Calu3 (cell line): Measurements from ENCODE around the gene SLC37A2. TPM values are rescaled to one million over a fixed set of nuclear protein-coding genes. Genes with fewer than 3 reads are reported as not detected.

Experiments
- BruUV-seq: library from RNA; stranded (reverse); fragments of 400-500 nt; replicated peaks from 2 replicates; lab custom pipeline; 2021; lab: Mats Ljungman, UMichigan
- CTCF ChIA-PET: fragments of 300-600 bp; sonication (Branson Sonifier 250); formaldehyde crosslinking; loops from one replicate; lab custom pipeline; 2022; ENCODE audit warnings: antibody characterized with exemption; lab: Charles Lee
- DNase-seq: peaks from one replicate; pipeline ENCODE4 v3.0.0; 2022
- H3K27ac Mint-ChIP-seq: one replicate; pipeline ENCODE4 v1.8.0; 2022; ENCODE audit warnings: mixed read lengths; ENCODE audit not compliant: unreplicated experiment
- H3K27me3 Mint-ChIP-seq: one replicate; pipeline ENCODE4 v1.8.0; 2022; ENCODE audit warnings: mixed read lengths; ENCODE audit not compliant: unreplicated experiment
- H3K36me3 Mint-ChIP-seq: one replicate; pipeline ENCODE4 v1.8.0; 2022; ENCODE audit warnings: mild to moderate bottlenecking, moderate library complexity, mixed read lengths; ENCODE audit not compliant: insufficient read depth, unreplicated experiment
- H3K4me1 Mint-ChIP-seq: one replicate; pipeline ENCODE4 v1.8.0; 2022; ENCODE audit warnings: mild to moderate bottlenecking, low read depth, mixed read lengths; ENCODE audit not compliant: unreplicated experiment
- H3K4me3 Mint-ChIP-seq: one replicate; pipeline ENCODE4 v1.8.0; 2022; ENCODE audit warnings: mild to moderate bottlenecking, low read depth, moderate library complexity, mixed read lengths; ENCODE audit not compliant: unreplicated experiment
- H3K9me3 Mint-ChIP-seq: one replicate; pipeline ENCODE4 v1.8.0; 2022; ENCODE audit warnings: low read depth, mixed read lengths; ENCODE audit not compliant: unreplicated experiment
- intact Hi-C: fragments of 100-400 bp; cut with micrococcal nuclease; formaldehyde crosslinking; loops from one replicate; pipeline ENCODE4 v1.10.0; 2022; ENCODE audit not compliant: unreplicated experiment
- total RNA-seq: library from RNA; stranded (reverse); gene quantifications from 2 replicates; pipeline ENCODE4 v1.2.3, GENCODE V29; 2022
- TF ChIP-seq, protein P1 (sequence below): fragments of 200-600 bp; IDR thresholded peaks from one replicate; pipeline ENCODE4 v1.8.0; 2022; ENCODE audit warnings: antibody characterized with exemption; ENCODE audit not compliant: unreplicated experiment

The SLC37A2 gene
- total RNA-seq, 1 experiment from 2014 or later: 2.5 TPM

- H3K27me3 Mint-ChIP-seq: no peaks in the 10 kb centered on the region
- peak overlapping the region; percentile 71 for H3K27ac Mint-ChIP-seq
- no TSS peak for BruUV-seq
- H3K9me3 Mint-ChIP-seq: no peaks in the 10 kb centered on the region
- peaks cover 9% of the 10 kb centered on the region for H3K4me1 Mint-ChIP-seq
- intact Hi-C loops: loop anchor here (1.0 to 10.0 kb wide), 3 partner anchors 49 to 313 kb away; no protein-coding TSS in a partner anchor
- no peak for DNase-seq
- no peak overlapping the region for H3K4me3 Mint-ChIP-seq
- H3K36me3 Mint-ChIP-seq: no peaks in the 10 kb centered on the region
- TF ChIP-seq, protein P1, sequence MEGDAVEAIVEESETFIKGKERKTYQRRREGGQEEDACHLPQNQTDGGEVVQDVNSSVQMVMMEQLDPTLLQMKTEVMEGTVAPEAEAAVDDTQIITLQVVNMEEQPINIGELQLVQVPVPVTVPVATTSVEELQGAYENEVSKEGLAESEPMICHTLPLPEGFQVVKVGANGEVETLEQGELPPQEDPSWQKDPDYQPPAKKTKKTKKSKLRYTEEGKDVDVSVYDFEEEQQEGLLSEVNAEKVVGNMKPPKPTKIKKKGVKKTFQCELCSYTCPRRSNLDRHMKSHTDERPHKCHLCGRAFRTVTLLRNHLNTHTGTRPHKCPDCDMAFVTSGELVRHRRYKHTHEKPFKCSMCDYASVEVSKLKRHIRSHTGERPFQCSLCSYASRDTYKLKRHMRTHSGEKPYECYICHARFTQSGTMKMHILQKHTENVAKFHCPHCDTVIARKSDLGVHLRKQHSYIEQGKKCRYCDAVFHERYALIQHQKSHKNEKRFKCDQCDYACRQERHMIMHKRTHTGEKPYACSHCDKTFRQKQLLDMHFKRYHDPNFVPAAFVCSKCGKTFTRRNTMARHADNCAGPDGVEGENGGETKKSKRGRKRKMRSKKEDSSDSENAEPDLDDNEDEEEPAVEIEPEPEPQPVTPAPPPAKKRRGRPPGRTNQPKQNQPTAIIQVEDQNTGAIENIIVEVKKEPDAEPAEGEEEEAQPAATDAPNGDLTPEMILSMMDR: no peak
- CTCF ChIA-PET: interaction anchor here (0.9 to 1.4 kb wide), 4 partner anchors 13 to 337 kb away, joined by 3 to 8 read pairs (median 3); no protein-coding TSS in a partner anchor
Measured at GRCh38 chr11:125091877-125092664, 29.0 kb downstream of the SLC37A2 start.

GRCh38 chr11:125092669-125093068, 29.6 kb downstream of the SLC37A2 start:
- TF ChIP-seq, protein P1: no peak
- Mint-ChIP-seq H3K4me3 (no peak overlapping the region), H3K27ac (no peak overlapping the region), H3K9me3 (no peaks in the 10 kb centered on the region), H3K27me3 (no peaks in the 10 kb centered on the region), H3K36me3 (no peaks in the 10 kb centered on the region), H3K4me1 (peaks cover 9% of the 10 kb centered on the region)
- intact Hi-C loops: loop anchor here (10.0 kb wide), 2 partner anchors 252 to 312 kb away; no protein-coding TSS in a partner anchor
- no TSS peak for BruUV-seq
- CTCF ChIA-PET: no interaction called here
- no peak for DNase-seq

- TF ChIP-seq, protein P1: no peak
- Mint-ChIP-seq H3K4me1 (peaks cover 9% of the 10 kb centered on the region), H3K36me3 (no peaks in the 10 kb centered on the region), H3K27me3 (no peaks in the 10 kb centered on the region), H3K9me3 (no peaks in the 10 kb centered on the region), H3K27ac (no peak overlapping the region), H3K4me3 (no peak overlapping the region)
- intact Hi-C loops: loop anchor here (10.0 kb wide), 2 partner anchors 251 to 311 kb away; no protein-coding TSS in a partner anchor
- no peak for DNase-seq
- BruUV-seq: no TSS peak
- CTCF ChIA-PET: no interaction called here
Measured at GRCh38 chr11:125093502-125093901, 30.4 kb downstream of the SLC37A2 start.

GRCh38 chr11:125094731-125095130, 31.6 kb downstream of the SLC37A2 start:
- Mint-ChIP-seq H3K4me1 (peaks cover 9% of the 10 kb centered on the region), H3K36me3 (no peaks in the 10 kb centered on the region), H3K27me3 (no peaks in the 10 kb centered on the region), H3K9me3 (no peaks in the 10 kb centered on the region), H3K4me3 (no peak overlapping the region), H3K27ac (no peak overlapping the region)
- no TSS peak for BruUV-seq
- intact Hi-C loops: loop anchor here (10.0 kb wide), 2 partner anchors 250 to 310 kb away; no protein-coding TSS in a partner anchor
- DNase-seq: no peak
- CTCF ChIA-PET: no interaction called here
- TF ChIP-seq, protein P1: no peak
